Kidney tubule cell (primary cell): Measurements from ENCODE around the gene RSAD1.

Source experiments
- DNase-seq: peaks from one replicate; pipeline ENCODE4 v3.0.0-alpha.2; 2018; ENCODE audit warnings: low spot score

Gene RSAD1

GRCh38 chr17:50458270-50458669, 20.4 kb upstream of the RSAD1 start:
- peak; percentile 39 for DNase-seq

- DNase-seq = peak; percentile 48
These were observed 19.7 kb upstream of the RSAD1 start for GRCh38 chr17:50458701-50459676.

GRCh38 chr17:50459756-50460155, 18.9 kb upstream of the RSAD1 start:
- no peak for DNase-seq

- DNase-seq = no peak
These were observed 17.7 kb upstream of the RSAD1 start for GRCh38 chr17:50460831-50461526.

GRCh38 chr17:50461550-50462132, 17.0 kb upstream of the RSAD1 start:
- DNase-seq = no peak

- DNase-seq = no peak
These were observed 16.2 kb upstream of the RSAD1 start for GRCh38 chr17:50462446-50462845.

- no peak for DNase-seq
These were observed 14.5 kb upstream of the RSAD1 start for GRCh38 chr17:50464121-50464520.

GRCh38 chr17:50464736-50465135, 13.9 kb upstream of the RSAD1 start:
- DNase-seq = no peak

- DNase-seq = no peak
These were observed 13.5 kb upstream of the RSAD1 start for GRCh38 chr17:50465171-50465570.

GRCh38 chr17:50465635-50466034, 13.0 kb upstream of the RSAD1 start:
- DNase-seq = no peak

- DNase-seq = no peak
These were observed 12.1 kb upstream of the RSAD1 start for GRCh38 chr17:50466371-50467113.

GRCh38 chr17:50467114-50467854, 11.4 kb upstream of the RSAD1 start:
- no peak for DNase-seq

- no peak for DNase-seq
These were observed 10.8 kb upstream of the RSAD1 start for GRCh38 chr17:50467855-50468303.

GRCh38 chr17:50468304-50469207, 10.1 kb upstream of the RSAD1 start, which contains the start of gene CHAD:
Gene CHAD (minus strand): TSS chr17:50468880. CDS start chr17:50468813, 67 bp downstream.
- no peak for DNase-seq

GRCh38 chr17:50469208-50469605, 9.5 kb upstream of the RSAD1 start:
- DNase-seq = no peak

- no peak for DNase-seq
These were observed 8.9 kb upstream of the RSAD1 start for GRCh38 chr17:50469671-50470305.

GRCh38 chr17:50470426-50470825, 8.2 kb upstream of the RSAD1 start:
- DNase-seq = no peak

GRCh38 chr17:50471009-50471905, 7.4 kb upstream of the RSAD1 start:
- no peak for DNase-seq

- no peak for DNase-seq
These were observed 6.4 kb upstream of the RSAD1 start for GRCh38 chr17:50472286-50472685.
